GM12874 (cell line): Measurements from ENCODE around the gene LSMEM2.

Experiments used
- TF ChIP-seq, protein P1 (sequence below): IDR thresholded peaks from 2 replicates; pipeline ENCODE4 v1.5.1; 2011; ENCODE audit warnings: low read depth, mild to moderate bottlenecking, control low read depth, low read length, moderate library complexity; ENCODE audit not compliant: insufficient read depth

LSMEM2 gene

DNA sequence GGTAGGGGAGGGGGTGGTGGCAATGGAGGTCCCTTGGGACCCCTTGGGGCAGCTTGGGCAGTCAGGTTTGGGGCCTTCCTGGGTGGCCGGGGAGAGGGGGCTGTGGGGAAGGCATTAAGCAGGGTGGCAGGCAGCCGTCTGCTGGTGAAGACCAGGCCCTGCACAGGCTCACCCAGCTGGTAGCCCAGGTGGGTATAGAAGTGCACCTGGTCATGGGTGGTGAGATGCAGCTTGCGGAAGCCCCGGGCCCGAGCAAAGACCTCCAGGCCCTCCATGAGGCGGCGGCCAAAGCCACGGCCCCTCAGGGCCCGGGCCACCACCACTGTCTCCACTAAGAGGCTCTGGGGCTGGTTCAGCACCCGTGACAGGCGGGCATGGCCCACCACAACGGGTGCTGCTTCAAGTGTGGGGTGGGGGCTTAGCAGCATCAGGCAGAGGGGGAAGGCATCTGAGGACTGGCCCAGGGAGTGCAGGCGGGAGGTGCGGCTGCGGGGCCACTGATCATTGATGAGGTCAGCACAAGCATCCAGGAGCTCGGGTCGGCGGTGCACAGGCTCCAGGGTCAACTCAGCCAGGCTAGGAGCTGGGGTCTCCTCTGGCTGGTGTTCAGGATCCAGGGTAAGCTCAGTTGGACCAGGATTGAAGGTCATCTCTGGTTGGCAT is 18.0 kb downstream of the LSMEM2 start:
- TF ChIP-seq, protein P1, sequence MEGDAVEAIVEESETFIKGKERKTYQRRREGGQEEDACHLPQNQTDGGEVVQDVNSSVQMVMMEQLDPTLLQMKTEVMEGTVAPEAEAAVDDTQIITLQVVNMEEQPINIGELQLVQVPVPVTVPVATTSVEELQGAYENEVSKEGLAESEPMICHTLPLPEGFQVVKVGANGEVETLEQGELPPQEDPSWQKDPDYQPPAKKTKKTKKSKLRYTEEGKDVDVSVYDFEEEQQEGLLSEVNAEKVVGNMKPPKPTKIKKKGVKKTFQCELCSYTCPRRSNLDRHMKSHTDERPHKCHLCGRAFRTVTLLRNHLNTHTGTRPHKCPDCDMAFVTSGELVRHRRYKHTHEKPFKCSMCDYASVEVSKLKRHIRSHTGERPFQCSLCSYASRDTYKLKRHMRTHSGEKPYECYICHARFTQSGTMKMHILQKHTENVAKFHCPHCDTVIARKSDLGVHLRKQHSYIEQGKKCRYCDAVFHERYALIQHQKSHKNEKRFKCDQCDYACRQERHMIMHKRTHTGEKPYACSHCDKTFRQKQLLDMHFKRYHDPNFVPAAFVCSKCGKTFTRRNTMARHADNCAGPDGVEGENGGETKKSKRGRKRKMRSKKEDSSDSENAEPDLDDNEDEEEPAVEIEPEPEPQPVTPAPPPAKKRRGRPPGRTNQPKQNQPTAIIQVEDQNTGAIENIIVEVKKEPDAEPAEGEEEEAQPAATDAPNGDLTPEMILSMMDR = no peak

DNA sequence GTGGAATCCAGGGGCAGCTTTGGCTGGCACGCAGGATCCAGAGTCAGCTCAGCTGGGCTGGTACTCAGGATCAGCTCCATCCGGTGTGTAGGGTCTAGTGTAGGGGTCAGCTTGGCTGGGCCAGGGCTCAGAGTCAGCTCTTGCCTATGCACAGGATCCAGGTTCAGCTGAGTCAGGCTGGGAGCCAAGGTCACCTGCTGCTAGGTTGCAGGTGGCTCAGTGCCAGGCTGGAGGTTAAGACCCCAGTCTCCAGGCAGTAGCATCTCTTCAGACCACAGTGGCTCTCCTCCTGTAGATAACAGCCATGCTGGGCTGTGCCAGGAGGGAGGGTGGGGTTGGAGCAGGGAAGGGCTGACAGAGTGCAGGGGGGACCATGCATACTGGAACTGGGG is 18.5 kb downstream of the LSMEM2 start:
- TF ChIP-seq, protein P1 = no peak

DNA sequence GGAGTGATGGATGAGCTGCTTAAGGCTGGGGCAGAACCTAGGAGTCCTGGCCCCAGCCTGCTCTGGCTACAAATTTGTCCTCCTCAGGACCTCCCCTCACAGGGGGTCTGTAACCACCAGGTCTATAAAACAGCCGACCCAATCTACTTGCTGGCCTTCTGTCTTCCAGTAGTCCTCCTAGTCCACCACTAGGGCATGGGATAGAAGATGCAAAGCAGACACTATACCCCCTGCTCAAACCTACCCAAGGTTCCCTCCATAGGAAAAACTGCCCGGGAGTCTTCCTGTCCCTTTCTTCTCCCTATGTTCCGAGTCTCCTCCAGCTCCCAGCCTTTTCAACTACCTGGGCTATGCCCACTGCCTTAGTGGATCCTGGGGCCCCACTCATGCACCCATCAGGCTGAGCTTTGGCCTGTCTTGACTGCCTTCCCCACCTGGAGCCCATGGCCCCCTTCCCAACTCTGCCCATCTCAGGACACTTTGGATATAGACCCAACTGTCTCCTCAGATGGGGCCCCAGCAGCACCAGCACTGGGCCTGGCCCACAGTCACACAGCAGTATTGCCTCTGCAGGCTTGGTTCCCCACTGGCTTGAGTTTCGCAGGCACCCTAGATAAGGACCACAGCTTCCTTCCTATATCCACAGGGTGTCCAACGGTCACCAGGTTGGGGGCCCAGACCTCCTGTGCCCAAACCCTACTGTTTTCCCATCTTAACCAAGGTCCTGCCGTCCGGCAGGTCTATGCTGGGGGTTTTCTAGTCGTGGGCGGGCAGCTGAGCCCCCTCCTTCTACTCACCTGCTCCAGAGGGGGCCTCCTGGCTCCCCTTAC is 19.2 kb downstream of the LSMEM2 start:
- TF ChIP-seq, protein P1 = peak; percentile 1; the same call in 1 of the 2 replicates

DNA sequence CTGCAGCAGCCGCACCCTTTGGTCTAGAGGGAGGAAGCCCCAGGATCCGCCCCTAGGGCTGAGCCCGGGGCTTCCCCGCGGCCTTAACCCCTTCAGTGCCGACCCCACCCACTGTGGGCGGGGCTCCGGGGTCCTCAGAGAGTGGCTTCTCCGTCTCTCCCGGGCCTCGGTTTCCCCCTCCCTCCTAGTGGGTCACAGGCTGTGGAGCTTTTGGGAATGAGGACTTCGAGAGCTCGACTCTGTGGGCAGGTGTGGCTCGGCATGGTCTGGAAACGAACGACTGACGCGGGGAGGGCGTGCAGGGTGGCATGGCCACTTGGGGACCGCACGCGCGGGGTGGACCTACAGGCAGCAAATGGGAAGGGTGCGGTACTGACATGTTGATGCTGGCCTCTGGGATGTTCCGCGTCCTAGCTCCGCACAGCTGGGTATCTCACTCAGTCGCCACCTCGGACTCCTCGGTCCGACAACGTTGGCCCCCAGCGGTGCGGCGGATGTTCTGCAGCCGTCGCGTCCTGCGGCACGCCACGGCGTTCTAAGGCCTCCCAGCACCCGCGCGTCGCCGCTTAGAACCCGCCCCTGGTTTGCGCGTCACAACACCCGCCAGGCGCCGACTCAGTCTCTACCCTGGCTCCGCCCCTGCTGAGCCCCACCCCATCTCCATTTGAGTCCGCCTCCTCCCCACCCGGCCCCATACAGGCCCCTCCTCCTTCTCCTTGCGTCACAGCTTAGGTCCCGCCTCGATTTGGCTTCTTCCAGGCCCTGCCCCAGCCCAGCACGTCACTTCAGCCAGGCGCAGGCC is 20.1 kb downstream of the LSMEM2 start, which contains the start of the genes HYAL3 and NAA80:
Gene HYAL3 (minus strand): TSS at position 570 of the 802 bp plus-strand sequence. CDS start 3,803 bp downstream, outside the sequence.
Gene NAA80 (minus strand): TSS at position 570 of the 802 bp plus-strand sequence. CDS start 1,942 bp downstream, outside the sequence.
- TF ChIP-seq, protein P1 = peak; percentile 40

DNA sequence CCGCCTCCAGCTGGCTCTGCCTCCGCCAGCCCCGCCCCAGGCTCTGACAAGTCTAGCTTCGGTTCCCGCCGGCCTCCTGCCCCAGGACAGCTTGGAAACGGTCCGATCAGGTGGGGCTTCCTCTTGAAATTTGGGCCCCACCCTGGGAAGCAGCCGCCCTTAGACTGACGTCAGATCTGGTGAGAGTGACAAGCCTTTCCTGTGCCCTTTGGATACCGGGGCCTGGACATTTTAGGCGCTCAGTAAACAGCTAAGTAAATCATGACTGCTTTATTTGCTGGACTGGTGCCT is 20.7 kb downstream of the LSMEM2 start:
- TF ChIP-seq, protein P1 = no peak

DNA sequence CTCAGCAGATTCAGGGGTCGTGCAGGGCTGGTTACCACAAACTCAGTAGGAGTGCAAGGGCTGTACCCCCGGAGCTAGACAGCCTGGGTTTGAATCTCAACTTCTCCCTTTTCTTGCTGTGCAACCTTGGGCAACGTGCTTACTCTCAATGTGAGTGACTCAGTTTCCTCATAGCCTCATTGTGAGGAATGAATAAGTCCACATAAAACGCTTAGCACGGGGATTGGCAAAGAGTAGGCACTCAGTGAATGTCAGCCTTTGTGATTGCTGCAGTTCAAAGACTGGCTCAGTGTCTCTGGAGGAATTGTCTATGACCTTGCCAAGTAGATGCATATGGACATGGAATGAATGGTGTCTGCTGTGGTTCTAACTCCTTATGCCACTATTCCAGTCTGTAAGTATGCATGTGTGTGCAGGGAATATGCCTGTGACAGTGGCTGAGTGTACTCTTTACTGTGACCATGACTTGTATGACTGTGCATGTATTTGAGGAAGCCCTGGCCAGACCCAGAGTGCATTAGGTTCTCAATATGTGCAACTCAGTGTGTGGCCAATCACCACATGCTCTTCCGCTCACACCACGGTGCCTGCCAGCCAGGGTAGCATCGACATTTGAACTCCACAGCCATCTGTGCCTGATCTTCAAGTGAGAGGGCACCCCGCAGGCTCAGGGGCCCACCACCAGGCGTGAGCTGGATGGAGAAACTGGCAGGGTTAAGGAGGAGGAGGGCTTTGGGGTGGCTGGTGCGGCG is 21.2 kb downstream of the LSMEM2 start:
- TF ChIP-seq, protein P1 = no peak
